Panc1 (cell line): ENCODE results near the gene POLR2C. TPM values are rescaled to one million over a fixed set of nuclear protein-coding genes. Genes with fewer than 3 reads are reported as not detected.

ENCODE experiments used
- ATAC-seq: fragments of 200-7000 bp; cut with Tn5 transposase; 2 replicates; pipeline ENCODE4 v1.9.1; 2020; ENCODE audit warnings: mild to moderate bottlenecking, moderate library complexity
- BruUV-seq: library from RNA; stranded (reverse); fragments of 400-500 nt; replicated peaks from 2 replicates; lab custom pipeline; 2021; lab: Mats Ljungman, UMichigan
- CTCF ChIA-PET: fragments of 300-600 bp; sonication (Branson Sonifier 250); formaldehyde crosslinking; loops from one replicate; lab custom pipeline; 2022; ENCODE audit warnings: antibody characterized with exemption; lab: Charles Lee
- POLR2A ChIA-PET: fragments of 300-600 bp; sonication (Branson Sonifier 250); formaldehyde crosslinking; loops from one replicate; lab custom pipeline; 2022; ENCODE audit warnings: antibody characterized with exemption; lab: Charles Lee
- DNase-seq: peaks from one replicate; pipeline ENCODE4 v3.0.0-alpha.2; 2010; ENCODE audit warnings: low read depth, low spot score
- H3K27ac ChIP-seq: 2 replicates; pipeline ENCODE4 v1.5.1; 2011; ENCODE audit warnings: mild to moderate bottlenecking, low read length, inconsistent platforms
- H3K27me3 ChIP-seq: fragments of 200-500 bp; sonication (Bioruptor generic); 2 replicates; pipeline ENCODE4 v1.6.0; 2014; ENCODE audit warnings: low read length, inconsistent platforms; ENCODE audit not compliant: control insufficient read depth, insufficient read depth
- H3K36me3 ChIP-seq: fragments of 200-500 bp; sonication (Bioruptor generic); 2 replicates; pipeline ENCODE4 v1.5.1; 2014; ENCODE audit warnings: inconsistent platforms, mild to moderate bottlenecking, low read length, moderate library complexity; ENCODE audit not compliant: control insufficient read depth, insufficient read depth
- H3K4me1 ChIP-seq: 2 replicates; pipeline ENCODE4 v1.5.1; 2011; ENCODE audit warnings: inconsistent platforms, mild to moderate bottlenecking, low read length, moderate library complexity; ENCODE audit not compliant: control insufficient read depth, insufficient read depth
- H3K4me3 ChIP-seq, 2 experiments: 2 replicates each; pipeline ENCODE4 v1.5.1; 2011 to 2012; ENCODE audit warnings: low read depth in 2 of 2, low read length in 2 of 2, mild to moderate bottlenecking in 2 of 2, inconsistent platforms in 1 of 2, moderate library complexity in 1 of 2
- H3K9me3 ChIP-seq: fragments of 200-500 bp; sonication (Bioruptor generic); 2 replicates; pipeline ENCODE4 v1.5.1; 2014; ENCODE audit warnings: low read depth, mild to moderate bottlenecking, inconsistent platforms, low read length, moderate library complexity; ENCODE audit not compliant: control insufficient read depth, insufficient read depth
- CTCF ChIP-seq: fragments of 450-650 bp; IDR thresholded peaks from 2 replicates; pipeline ENCODE4 v1.5.1; 2017; ENCODE audit warnings: mild to moderate bottlenecking
- POLR2AphosphoS5 ChIP-seq: IDR thresholded peaks from 2 replicates; pipeline ENCODE4 v1.6.1; 2012; ENCODE audit warnings: mild to moderate bottlenecking, low read depth, low read length, moderate library complexity
- REST ChIP-seq, 2 experiments: IDR thresholded peaks; 2 replicates each; pipeline ENCODE4 v1.6.1; 2011 to 2012; ENCODE audit warnings: low read depth in 2 of 2, control low read depth in 1 of 2, low read length in 1 of 2, mild to moderate bottlenecking in 1 of 2, moderate library complexity in 1 of 2; ENCODE audit not compliant: insufficient read depth in 1 of 2
- SIN3A ChIP-seq: IDR thresholded peaks from 2 replicates; pipeline ENCODE4 v1.6.1; 2012; ENCODE audit warnings: low read depth, mild to moderate bottlenecking, low read length, moderate library complexity, borderline replicate concordance; ENCODE audit not compliant: insufficient read depth
- TCF7L2 ChIP-seq: IDR thresholded peaks from 2 replicates; pipeline ENCODE4 v1.6.1; 2011; ENCODE audit warnings: mild to moderate bottlenecking, low read depth, low read length, inconsistent platforms
- in situ Hi-C: cut with HindIII; loops from 2 replicates; pipeline ENCODE4 v1.10.0; 2016; ENCODE audit warnings: low sequenced_read_pairs, low pct_unique_long_range_greater_than_20kb
- intact Hi-C: fragments of 100-400 bp; cut with micrococcal nuclease; formaldehyde crosslinking; loops from one replicate; pipeline ENCODE4 v1.10.0; 2022; ENCODE audit not compliant: unreplicated experiment
- total RNA-seq: library from RNA; stranded (reverse); gene quantifications from one replicate; pipeline ENCODE4 v1.2.1, GENCODE V29; 2021; ENCODE audit not compliant: unreplicated experiment

Gene POLR2C
- total RNA-seq, 1 experiment from 2014 or later, result 53.9 TPM

DNA sequence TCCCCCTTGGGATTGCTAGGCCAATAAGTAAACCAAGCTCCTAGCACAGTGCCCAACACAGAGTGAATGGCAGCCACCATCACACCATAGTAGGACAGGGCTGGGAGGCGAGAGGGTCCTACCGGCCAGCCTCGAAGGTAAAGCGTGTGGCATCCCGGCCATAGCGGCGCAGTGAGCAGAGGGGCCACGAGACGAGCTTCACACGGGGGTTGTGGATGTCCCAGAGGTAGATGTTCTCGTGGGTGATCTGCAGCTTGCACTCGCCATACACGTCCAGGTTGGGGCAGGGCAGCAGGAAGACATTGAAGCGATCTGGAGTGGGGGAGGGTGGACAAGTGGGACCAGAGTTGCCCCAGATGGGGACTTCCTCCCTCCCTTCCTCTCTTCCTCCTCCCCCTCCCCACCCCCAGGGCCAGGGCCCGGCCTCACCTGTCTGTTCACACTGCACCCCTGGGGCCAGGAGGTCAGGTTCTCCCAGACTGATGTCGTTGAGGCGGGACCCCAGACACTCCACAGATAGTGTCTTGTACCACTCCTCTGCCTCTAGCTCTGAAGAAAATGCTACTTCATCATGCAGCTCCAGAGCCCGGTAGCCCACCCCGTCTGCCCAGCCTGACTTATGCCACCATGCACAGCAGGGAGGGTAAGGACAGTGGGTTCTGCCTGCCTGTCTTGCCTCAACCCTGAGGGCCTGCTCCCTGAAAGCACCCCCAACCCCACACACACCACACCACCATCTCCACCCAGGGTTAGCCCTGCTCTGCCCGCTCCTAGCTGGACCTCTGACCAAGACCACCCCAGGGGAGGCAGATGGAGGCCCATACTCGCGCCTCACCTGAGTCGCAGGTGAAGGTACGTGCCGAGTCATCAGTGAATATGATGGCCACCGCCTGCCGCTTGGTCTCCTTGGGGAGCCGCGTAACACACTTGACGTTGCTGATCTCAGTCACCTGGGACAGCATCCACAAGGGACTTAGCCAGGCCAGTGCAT, 12.5 kb downstream of the POLR2C start:
- in situ Hi-C loops, result no loop called here
- H3K27me3 ChIP-seq, result no peaks in the 10 kb centered on the region
- H3K4me1 ChIP-seq, result peaks cover 7% of the 10 kb centered on the region
- no peak for DNase-seq
- H3K27ac ChIP-seq, result no peak overlapping the region
- H3K36me3 ChIP-seq, result no peaks in the 10 kb centered on the region; the same call in 1 of the 2 replicates
- no peaks in the 10 kb centered on the region for H3K9me3 ChIP-seq
- intact Hi-C loops, result no loop called here
- no peak for ATAC-seq
- BruUV-seq, result no TSS peak
- no peak overlapping the region for H3K4me3 ChIP-seq
- ChIA-PET POLR2A (interaction anchor here (0.6 kb wide), 1 partner anchor 409 kb away, joined by 7 read pairs; no protein-coding TSS in a partner anchor), CTCF (interaction anchor here (0.6 to 0.7 kb wide), 2 partner anchors 20 to 32 kb away, joined by 3 to 8 read pairs; no protein-coding TSS in a partner anchor)
- no peak for TF ChIP-seq REST (IDR thresholded peaks at IDR 0.05; ENCODE audit: insufficient read depth in 1 of 2, low read depth in 2 of 2, low read length in 1 of 2)
- no peak for TF ChIP-seq SIN3A
- TF ChIP-seq CTCF, result no peak
- no peak for TF ChIP-seq TCF7L2
- no peak for TF ChIP-seq POLR2AphosphoS5

DNA sequence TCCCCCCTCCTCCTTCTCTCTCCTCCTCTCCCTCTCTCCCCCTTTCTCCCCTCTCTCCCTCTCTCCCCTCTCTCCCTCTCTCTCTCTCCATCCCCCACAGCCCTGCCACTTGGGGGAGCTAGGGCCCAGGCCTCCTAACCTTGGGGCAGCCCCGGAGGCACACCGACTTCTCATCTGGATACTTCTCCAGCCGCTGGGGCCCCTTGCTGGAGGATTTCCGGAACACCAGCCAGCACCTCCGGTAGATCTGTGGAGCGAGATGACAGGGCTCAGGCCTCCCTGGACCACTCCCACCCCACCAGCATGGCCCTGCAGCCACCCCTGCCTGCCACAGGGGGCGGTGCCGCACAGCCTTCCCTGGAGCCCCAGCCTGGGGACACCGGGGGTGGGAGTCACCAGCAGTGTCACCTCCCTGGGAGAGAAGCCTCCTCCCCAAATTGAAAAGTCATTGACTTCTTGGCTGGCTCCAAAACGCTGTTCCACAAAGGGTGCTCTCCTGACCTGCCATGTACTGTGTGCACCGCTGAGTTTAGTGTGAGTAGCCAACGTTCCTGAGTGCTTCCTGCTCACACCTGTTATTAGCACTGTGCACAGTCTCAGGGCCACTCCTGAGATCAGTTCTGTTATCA, 13.3 kb downstream of the POLR2C start:
- Histone ChIP-seq H3K27me3 (no peaks in the 10 kb centered on the region), H3K27ac (no peak overlapping the region), H3K4me3 (no peak overlapping the region), H3K4me1 (peaks cover 7% of the 10 kb centered on the region), H3K9me3 (no peaks in the 10 kb centered on the region), H3K36me3 (no peaks in the 10 kb centered on the region; the same call in 1 of the 2 replicates)
- ChIA-PET CTCF (no interaction called here), POLR2A (no interaction called here)
- TF ChIP-seq REST (IDR thresholded peaks at IDR 0.05; ENCODE audit: insufficient read depth in 1 of 2, low read depth in 2 of 2, low read length in 1 of 2) (no peak), CTCF (peak; percentile 85)
- in situ Hi-C loops (no loop called here), intact Hi-C loops (no loop called here)
- no peak for DNase-seq
- BruUV-seq, result no TSS peak
- peak; percentile 67 for ATAC-seq
